Stimulated activated naive CD8-positive, alpha-beta T cell treated with anti-CD3 and anti-CD28 coated beads, Interleukin-15, Interleukin-2, amounts not matched to agents 100 ng/mL and 50 ng/mL, for 24 hours (primary cell): ENCODE results near the gene TP53RK.

ENCODE experiments used
- H3K27ac Mint-ChIP-seq: one replicate; pipeline ENCODE4 v1.8.0; 2021; ENCODE audit warnings: mild to moderate bottlenecking, mixed read lengths
- H3K27me3 Mint-ChIP-seq: one replicate; pipeline ENCODE4 v1.8.0; 2021; ENCODE audit warnings: mixed read lengths
- H3K36me3 Mint-ChIP-seq: one replicate; pipeline ENCODE4 v1.8.0; 2021; ENCODE audit warnings: low read depth, mixed read lengths
- H3K4me1 Mint-ChIP-seq: one replicate; pipeline ENCODE4 v1.8.0; 2021; ENCODE audit warnings: low read depth, mixed read lengths
- H3K4me3 Mint-ChIP-seq: one replicate; pipeline ENCODE4 v1.8.0; 2021; ENCODE audit warnings: mild to moderate bottlenecking, mixed read lengths
- H3K9me3 Mint-ChIP-seq: one replicate; pipeline ENCODE4 v1.8.0; 2021; ENCODE audit warnings: mixed read lengths

TP53RK gene

GRCh38 chr20:46689082-46689753 lies at the start of gene TP53RK:
Gene TP53RK (minus strand): TSS chr20:46689444. CDS start chr20:46689414, 30 bp downstream.
- H3K9me3 Mint-ChIP-seq, result no peaks in the 10 kb centered on the region
- peaks cover 53% of the 10 kb centered on the region for H3K4me1 Mint-ChIP-seq
- H3K4me3 Mint-ChIP-seq, result peak within 1 kb of the TSS; percentile 97
- H3K36me3 Mint-ChIP-seq, result peaks cover 24% of the 10 kb centered on the region
- no peaks in the 10 kb centered on the region for H3K27me3 Mint-ChIP-seq
- H3K27ac Mint-ChIP-seq, result peak within 1 kb of the TSS; percentile 96

- Mint-ChIP-seq H3K4me1 (no peaks in the 10 kb centered on the region), H3K27me3 (peaks cover 26% of the 10 kb centered on the region), H3K4me3 (no peak overlapping the region), H3K36me3 (no peaks in the 10 kb centered on the region), H3K9me3 (peaks cover under 1% of the 10 kb centered on the region), H3K27ac (no peak overlapping the region)
Observed at GRCh38 chr20:46735436-46735835, 46.2 kb upstream of the TP53RK start.

GRCh38 chr20:46731770-46732169 lies 42.5 kb upstream of the TP53RK start:
- Mint-ChIP-seq H3K27me3 (peaks cover 9% of the 10 kb centered on the region), H3K4me3 (no peak overlapping the region), H3K36me3 (no peaks in the 10 kb centered on the region), H3K9me3 (peaks cover 5% of the 10 kb centered on the region), H3K27ac (no peak overlapping the region), H3K4me1 (no peaks in the 10 kb centered on the region)

- Mint-ChIP-seq H3K4me3 (no peak overlapping the region), H3K27me3 (peaks cover 3% of the 10 kb centered on the region), H3K36me3 (peaks cover 1% of the 10 kb centered on the region), H3K27ac (no peak overlapping the region), H3K4me1 (peaks cover 6% of the 10 kb centered on the region), H3K9me3 (peaks cover 7% of the 10 kb centered on the region)
Observed at GRCh38 chr20:46725186-46726165, 36.2 kb upstream of the TP53RK start.

DNA sequence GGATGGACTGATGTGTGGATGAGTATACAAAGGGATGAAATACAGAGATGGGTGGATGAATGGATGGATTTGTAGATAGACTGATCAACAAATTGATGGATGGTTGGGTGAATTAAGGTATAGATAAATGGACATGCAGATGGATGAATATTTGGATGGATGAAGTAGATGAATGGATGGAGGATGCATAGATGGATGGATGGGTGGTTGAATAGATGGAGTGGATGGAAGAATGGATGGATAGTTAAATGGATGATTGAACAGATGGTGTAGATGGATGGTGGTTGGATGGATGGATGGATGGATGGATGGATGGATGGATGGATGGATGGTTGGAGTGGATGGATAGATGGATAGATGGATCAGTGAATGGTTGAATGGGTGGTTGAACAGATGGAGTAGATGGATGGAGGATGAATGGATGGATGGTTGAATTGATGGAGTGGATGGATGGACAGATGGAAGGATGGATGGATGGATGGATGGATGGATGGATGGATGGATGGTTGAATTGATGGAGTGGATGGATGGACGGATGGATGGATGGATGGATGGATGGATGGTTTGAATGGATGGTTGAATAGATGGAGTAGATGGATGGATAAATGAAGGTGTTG lies 35.2 kb upstream of the TP53RK start:
- Mint-ChIP-seq H3K4me3 (no peak overlapping the region), H3K4me1 (peaks cover 6% of the 10 kb centered on the region), H3K36me3 (peaks cover 9% of the 10 kb centered on the region), H3K9me3 (peaks cover 12% of the 10 kb centered on the region), H3K27ac (no peak overlapping the region), H3K27me3 (peaks cover 3% of the 10 kb centered on the region)

DNA sequence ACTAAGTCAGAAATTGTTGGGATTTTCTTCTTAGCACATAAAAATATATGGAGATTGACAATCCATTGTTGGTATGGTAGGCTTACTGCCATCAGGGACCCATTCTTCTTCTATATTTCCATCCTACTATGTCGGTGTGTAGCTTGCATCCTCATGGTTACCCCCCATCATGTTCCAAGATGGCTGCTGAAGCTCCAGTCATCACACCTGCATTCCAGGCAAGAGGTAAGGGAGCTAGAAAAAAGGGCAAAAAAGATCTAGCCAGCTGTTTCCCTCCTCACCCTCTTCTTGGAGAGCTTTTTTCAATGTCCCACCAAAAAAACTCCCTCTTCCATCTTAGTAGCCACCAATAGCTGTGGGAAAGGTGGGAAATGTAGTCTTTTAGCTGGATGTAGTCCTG lies 33.8 kb upstream of the TP53RK start:
- no peak overlapping the region for H3K4me3 Mint-ChIP-seq
- H3K27ac Mint-ChIP-seq, result no peak overlapping the region
- H3K36me3 Mint-ChIP-seq, result peaks cover 9% of the 10 kb centered on the region
- H3K9me3 Mint-ChIP-seq, result peaks cover 15% of the 10 kb centered on the region
- H3K4me1 Mint-ChIP-seq, result peaks cover 6% of the 10 kb centered on the region
- peaks cover 3% of the 10 kb centered on the region for H3K27me3 Mint-ChIP-seq

DNA sequence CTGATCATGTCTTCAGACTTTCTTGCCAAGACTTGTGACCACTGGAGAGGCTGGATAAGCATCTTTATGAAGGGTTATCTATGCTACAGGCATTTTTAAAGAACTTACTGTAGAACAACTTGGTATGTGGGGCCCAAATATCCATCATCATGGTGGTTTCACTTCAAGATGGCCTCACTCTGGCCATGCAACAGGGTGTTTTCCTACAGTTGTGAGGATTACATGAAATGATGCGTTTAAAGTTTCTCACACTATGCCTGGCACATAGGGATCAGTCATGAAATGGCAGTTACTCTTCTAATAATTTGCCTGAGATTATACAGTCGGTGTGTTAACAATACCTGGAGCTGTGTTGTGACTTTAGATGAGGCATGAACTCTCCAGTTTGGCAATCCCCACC lies 33.2 kb upstream of the TP53RK start:
- H3K27ac Mint-ChIP-seq, result no peak overlapping the region
- H3K9me3 Mint-ChIP-seq, result peaks cover 15% of the 10 kb centered on the region
- H3K27me3 Mint-ChIP-seq, result peaks cover 3% of the 10 kb centered on the region
- H3K4me1 Mint-ChIP-seq, result peaks cover 6% of the 10 kb centered on the region
- H3K36me3 Mint-ChIP-seq, result peaks cover 9% of the 10 kb centered on the region
- H3K4me3 Mint-ChIP-seq, result no peak overlapping the region

- no peak overlapping the region for H3K4me3 Mint-ChIP-seq
- H3K9me3 Mint-ChIP-seq, result peaks cover 15% of the 10 kb centered on the region
- H3K27me3 Mint-ChIP-seq, result peaks cover 6% of the 10 kb centered on the region
- H3K27ac Mint-ChIP-seq, result no peak overlapping the region
- peaks cover 9% of the 10 kb centered on the region for H3K36me3 Mint-ChIP-seq
- H3K4me1 Mint-ChIP-seq, result peaks cover 6% of the 10 kb centered on the region
Observed at GRCh38 chr20:46721476-46721875, 32.2 kb upstream of the TP53RK start.

DNA sequence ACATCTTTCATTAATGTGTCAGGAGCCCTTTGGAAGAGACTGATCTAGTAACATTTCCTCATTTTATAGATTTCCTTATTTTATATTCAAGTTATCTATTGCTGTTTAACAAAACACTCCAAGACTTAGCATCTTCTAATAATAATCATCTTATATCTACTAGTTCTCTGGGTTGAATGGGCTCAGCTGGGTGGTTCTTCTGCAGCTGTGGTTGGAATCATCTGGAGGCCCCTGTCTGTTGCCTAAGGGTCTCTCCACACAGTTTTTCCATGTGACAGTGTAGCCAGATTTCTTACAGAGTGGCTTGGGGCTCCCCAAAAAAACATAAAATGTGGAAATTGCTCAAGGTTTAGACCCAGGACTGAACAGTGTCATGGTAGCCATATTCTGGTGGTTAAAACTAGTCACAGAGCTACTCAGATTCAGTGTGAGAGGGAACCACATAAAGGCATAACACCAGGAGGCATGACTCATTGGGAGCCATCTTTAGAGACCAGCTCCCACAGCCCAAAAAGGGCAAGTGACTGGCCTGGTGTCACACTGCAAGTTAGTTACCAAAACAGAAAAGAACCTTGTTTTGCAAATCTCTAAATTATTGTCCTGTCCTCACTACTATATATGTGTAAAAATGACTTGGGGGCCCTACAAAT lies 31.7 kb upstream of the TP53RK start:
- H3K36me3 Mint-ChIP-seq, result peaks cover 9% of the 10 kb centered on the region
- peaks cover 6% of the 10 kb centered on the region for H3K27me3 Mint-ChIP-seq

DNA sequence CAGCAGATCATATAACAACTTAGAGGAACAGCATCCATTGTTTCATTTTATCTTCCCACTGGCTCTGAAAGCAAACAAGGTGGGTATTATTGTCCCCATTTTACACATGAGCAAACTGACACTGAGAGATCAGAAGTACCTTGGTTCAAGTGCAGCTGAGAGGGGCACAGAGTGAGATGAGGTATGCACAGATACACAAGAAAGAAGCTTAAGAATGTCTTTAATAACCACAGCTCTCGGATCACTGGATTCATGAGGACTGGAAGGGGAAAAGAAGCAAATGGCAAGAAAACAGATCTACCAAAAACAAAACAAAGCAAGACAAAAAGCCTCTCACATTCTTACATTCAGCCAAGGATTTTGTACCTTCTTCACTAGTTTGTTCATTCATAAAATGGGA lies 30.8 kb upstream of the TP53RK start:
- H3K4me1 Mint-ChIP-seq, result peaks cover 6% of the 10 kb centered on the region
- H3K27me3 Mint-ChIP-seq, result peaks cover 9% of the 10 kb centered on the region
- H3K4me3 Mint-ChIP-seq, result no peak overlapping the region
- peaks cover 9% of the 10 kb centered on the region for H3K36me3 Mint-ChIP-seq
- peaks cover 15% of the 10 kb centered on the region for H3K9me3 Mint-ChIP-seq
- no peak overlapping the region for H3K27ac Mint-ChIP-seq

More for the DNA sequence above, 31.7 kb upstream of the TP53RK start:
- Mint-ChIP-seq H3K4me1 (peaks cover 6% of the 10 kb centered on the region), H3K9me3 (peaks cover 15% of the 10 kb centered on the region), H3K27ac (no peak overlapping the region), H3K4me3 (no peak overlapping the region)

DNA sequence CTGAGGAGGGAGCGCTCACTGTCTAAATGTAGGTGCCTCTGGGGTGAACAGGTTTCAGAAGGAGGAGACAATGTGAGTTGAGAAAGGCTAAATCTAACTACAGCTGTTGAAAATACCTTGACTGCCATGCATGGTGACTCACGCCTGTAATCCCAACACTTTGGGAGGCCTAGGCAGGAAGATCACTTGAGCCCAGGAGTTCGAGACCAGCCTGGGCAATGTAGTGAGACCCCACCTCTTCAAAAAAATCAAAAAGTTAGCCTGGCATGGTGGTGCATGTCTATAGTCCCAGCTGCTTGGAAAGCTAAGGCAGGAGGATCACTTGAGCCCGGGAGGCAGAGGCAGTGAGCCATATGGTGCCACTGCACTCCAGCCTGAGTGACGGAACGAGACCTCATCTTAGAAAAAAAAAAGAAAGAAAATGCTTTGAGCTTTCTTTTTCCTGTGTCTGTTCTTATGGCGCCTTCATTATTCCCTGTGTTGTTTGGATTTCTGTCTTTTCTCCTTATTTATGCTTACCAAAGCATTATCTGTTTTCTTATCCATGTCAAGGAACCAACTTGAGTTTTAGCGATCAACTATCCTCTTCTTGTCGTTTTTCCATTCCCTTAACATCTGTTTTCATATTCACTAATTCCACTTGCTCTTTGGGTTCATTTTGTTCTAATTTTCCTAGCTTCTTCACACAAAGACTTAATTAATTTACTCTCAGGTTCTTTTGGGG lies 28.7 kb upstream of the TP53RK start:
- H3K9me3 Mint-ChIP-seq, result peaks cover 15% of the 10 kb centered on the region
- no peak overlapping the region for H3K4me3 Mint-ChIP-seq
- peaks cover 23% of the 10 kb centered on the region for H3K27me3 Mint-ChIP-seq
- H3K36me3 Mint-ChIP-seq, result peaks cover 9% of the 10 kb centered on the region
- peaks cover 6% of the 10 kb centered on the region for H3K4me1 Mint-ChIP-seq
- H3K27ac Mint-ChIP-seq, result no peak overlapping the region

DNA sequence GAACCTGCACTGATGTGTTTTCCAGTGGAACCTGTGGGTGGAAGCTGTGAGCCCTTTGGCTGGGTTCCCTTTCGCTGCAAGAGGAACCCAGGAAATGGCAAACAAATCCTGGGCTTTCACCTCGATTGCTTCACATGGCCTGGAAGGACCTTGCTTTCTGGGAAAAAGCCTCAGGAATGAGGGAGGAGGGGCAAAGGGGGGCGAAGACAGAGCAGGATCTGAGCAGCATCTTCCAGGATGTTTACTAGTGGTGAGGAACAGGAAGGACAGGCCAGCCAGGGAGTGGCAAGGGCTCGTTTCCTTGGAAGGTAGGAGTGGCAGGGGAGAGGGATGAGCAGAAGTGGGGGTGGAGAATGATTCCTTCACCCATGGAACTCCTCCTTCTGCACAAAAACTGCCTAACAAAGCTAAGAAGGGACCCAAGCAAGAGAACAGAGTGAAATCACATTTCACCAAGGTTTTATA lies 26.1 kb upstream of the TP53RK start:
- peaks cover 24% of the 10 kb centered on the region for H3K27me3 Mint-ChIP-seq
- no peak overlapping the region for H3K4me3 Mint-ChIP-seq
- H3K27ac Mint-ChIP-seq, result no peak overlapping the region
- peaks cover under 1% of the 10 kb centered on the region for H3K4me1 Mint-ChIP-seq
- H3K9me3 Mint-ChIP-seq, result peaks cover 11% of the 10 kb centered on the region
- peaks cover 6% of the 10 kb centered on the region for H3K36me3 Mint-ChIP-seq

- no peaks in the 10 kb centered on the region for H3K36me3 Mint-ChIP-seq
- H3K4me1 Mint-ChIP-seq, result peaks cover 7% of the 10 kb centered on the region
- H3K4me3 Mint-ChIP-seq, result no peak overlapping the region
- peaks cover 31% of the 10 kb centered on the region for H3K27me3 Mint-ChIP-seq
- H3K9me3 Mint-ChIP-seq, result peaks cover under 1% of the 10 kb centered on the region
- no peak overlapping the region for H3K27ac Mint-ChIP-seq
Observed at GRCh38 chr20:46713957-46714834, 25.0 kb upstream of the TP53RK start.
